Heart right ventricle (tissue), 16 donors: Measurements from ENCODE around the gene B3GALT5. TPM values are rescaled to one million over a fixed set of nuclear protein-coding genes. Genes with fewer than 3 reads are reported as not detected.
A peak's percentile ranks its signal among the peaks of the same experiment; 100 is the strongest.

Experiments
- ATAC-seq, 8 donors: fragments of 200-7000 bp; cut with Tn5 transposase; one replicate each; pipeline ENCODE4 v1.9.1; 2020; ENCODE audit warnings: mild to moderate bottlenecking in 8 of 8, moderate library complexity in 8 of 8, moderate number of reproducible peaks in 1 of 8
- DNase-seq, 2 donors: peaks; one replicate each; pipeline ENCODE4 v3.0.0-alpha.2; 2020
- H3K27ac ChIP-seq, 10 donors: fragments of 200-600 bp; sonication (generic) in 2 of 10; one replicate each; pipeline versions ENCODE4 v1.5.0 to v1.8.0; 2020 to 2022; ENCODE audit warnings: mild to moderate bottlenecking in 3 of 10
- H3K27me3 ChIP-seq, 7 donors: fragments of 200-600 bp; one replicate each; pipeline ENCODE4 v1.8.0; 2021 to 2022; ENCODE audit warnings: mild to moderate bottlenecking in 2 of 7
- H3K36me3 ChIP-seq, 9 donors: fragments of 200-600 bp; sonication (generic) in 1 of 9; one replicate each; pipeline versions ENCODE4 v1.5.0 to v1.8.0; 2020 to 2022; ENCODE audit warnings: mild to moderate bottlenecking in 2 of 9
- H3K4me1 ChIP-seq, 9 donors: fragments of 200-600 bp; sonication (generic) in 1 of 9; one replicate each; pipeline versions ENCODE4 v1.5.0 to v1.8.0; 2020 to 2022; ENCODE audit warnings: mild to moderate bottlenecking in 4 of 9
- H3K4me3 ChIP-seq, 10 donors: fragments of 200-600 bp; sonication (generic) in 2 of 10; one replicate each; pipeline versions ENCODE4 v1.5.0 to v1.8.0; 2020 to 2022; ENCODE audit warnings: mild to moderate bottlenecking in 7 of 10, moderate library complexity in 2 of 10
- H3K9me3 ChIP-seq, 11 donors: fragments of 200-600 bp in 10 of 11; sonication (generic) in 2 of 11; one replicate each; pipeline versions ENCODE4 v1.5.0 to v1.8.0; 2013 to 2022; ENCODE audit warnings: mild to moderate bottlenecking in 2 of 11, control low read depth in 1 of 11, moderate library complexity in 1 of 11
- CTCF ChIP-seq, 9 donors: fragments of 200-600 bp; sonication (generic) in 2 of 9; IDR thresholded peaks; one replicate each; pipeline versions ENCODE4 v1.5.0 to v1.8.0; 2021 to 2022; ENCODE audit warnings: antibody characterized with exemption in 9 of 9, mild to moderate bottlenecking in 5 of 9, moderate library complexity in 1 of 9
- WGBS, 2 donors: extraction: QIAGEN DNeasy Blood & Tissue Kit; methylation state at CpG; one replicate each; pipeline ENCODE4 v1.1.7; 2013; ENCODE audit warnings: inconsistent platforms in 1 of 2; 5-methylcytosine and 5-hydroxymethylcytosine counted together
- intact Hi-C, 10 donors: fragments of 100-400 bp; cut with DNase I; formaldehyde crosslinking; loops; one replicate each; pipeline versions ENCODE4 v1.11.1 to v1.14.2; 2022
- polyA plus RNA-seq, 2 donors: library from polyadenylated mRNA; stranded (reverse); fragments of 200-250 nt; gene quantifications; one replicate each; pipeline ENCODE4 v1.2.3, GENCODE V29; 2013
- total RNA-seq, 10 donors: library from RNA; stranded (reverse); fragmentation: NEBNext Ultra II Directional in 3 of 10; extraction: Animal tissue kit (Norgen Biotek cat#: 25700) in 3 of 10; gene quantifications; one replicate each; pipeline versions ENCODE4 v1.2.1 to v1.2.4, GENCODE V29; 2021 to 2023
- donor health status: Arrhythmogenic right ventricular cardiomyopathy.
- donor health status: ischemic (EF 13 %, LVEDD 7.1; RV severe dilation, severe dysfunction).
- donor health status: healthy with polysubstance abuse.
- donor health status: DM: no; HTN: yes; CAD: no.
- donor health status: DM: no; HTN: no; CAD: no.
- donor health status: ischemic (EF 25% LVEDD 6.9; RV normal size, moderate dysfunction).
- donor health status: ischemic (EF 25% LVEDD 5.7; RV mildly dilated, moderate dysfunction).
- donor health status: healthy.
- donor health status: DM: yes; HTN: yes; CAD: no.
- donor health status: Ischemic cardiomyopathy.
- donor health status: ischemic (EF 35%, LVEDD 5.7; RV mildly dilated, moderate dysfunction).
- donor health status: nonischemic (EF 11% LVEDD 7.7; RV severe dilation, severe dysfunction).
- donor health status: DM: yes; HTN: yes; CAD: no.
- donor health status: PGD.
- donor health status: ischemic (EF 29% LVEDD 5.4; RV normal size, mild dysfunction).
- donor health status: nonischemic (EF 23%, LVEDD 6.1; RV moderate dilation, normal function).

Gene B3GALT5
- total and polyA plus RNA-seq, 12 donors: under 0.01 to 0.81 (median 0.15) TPM; not detected in 1

GRCh38 chr21:39673163-39673562 is 60.4 kb downstream of the B3GALT5 start:
- ATAC-seq: no peak
- DNase-seq: no peak
- Histone ChIP-seq H3K9me3 (no peaks in the 10 kb centered on the region), H3K4me3 (no peak overlapping the region), H3K4me1 (peaks cover 0 to 19% (median 9%) of the 10 kb centered on the region in 9 donors), H3K36me3 (no peaks in the 10 kb centered on the region), H3K27me3 (no peaks in the 10 kb centered on the region), H3K27ac (no peak overlapping the region)
- no peak for TF ChIP-seq CTCF (IDR thresholded peaks at IDR 0.05)
- intact Hi-C loops: no loop called here
- WGBS, 2 donors: 89 to 90% methylated on average over 9 of the region's 9 CpGs

- H3K4me3 ChIP-seq: no peak overlapping the region
- no peak for ATAC-seq
Measured at GRCh38 chr21:39673736-39674135, 61.0 kb downstream of the B3GALT5 start.

GRCh38 chr21:39674801-39675200 is 62.1 kb downstream of the B3GALT5 start:
- intact Hi-C loops: no loop called here
- Histone ChIP-seq H3K27me3 (no peaks in the 10 kb centered on the region), H3K27ac (no peak overlapping the region), H3K36me3 (no peaks in the 10 kb centered on the region), H3K9me3 (peaks cover 0 to 6% (median 0%) of the 10 kb centered on the region in 11 donors), H3K4me3 (no peak overlapping the region), H3K4me1 (peaks cover 0 to 19% (median 9%) of the 10 kb centered on the region in 9 donors)
- ATAC-seq (no peak), DNase-seq (no peak)
- no peak for TF ChIP-seq CTCF (IDR thresholded peaks at IDR 0.05)
- WGBS, 2 donors: 76 to 80% methylated on average over 10 of the region's 10 CpGs

More at GRCh38 chr21:39673736-39674135, 61.0 kb downstream of the B3GALT5 start:
- WGBS, 2 donors: 74 to 81% methylated on average over 11 of the region's 11 CpGs
- intact Hi-C loops: no loop called here
- no peaks in the 10 kb centered on the region for H3K27me3 ChIP-seq
- H3K9me3 ChIP-seq: peaks cover 0 to 4% (median 0%) of the 10 kb centered on the region in 11 donors
- H3K36me3 ChIP-seq: no peaks in the 10 kb centered on the region
- DNase-seq: no peak
- no peak for TF ChIP-seq CTCF (IDR thresholded peaks at IDR 0.05)
- no peak overlapping the region for H3K27ac ChIP-seq
- H3K4me1 ChIP-seq: peaks cover 0 to 19% (median 9%) of the 10 kb centered on the region in 9 donors

GRCh38 chr21:39675590-39675989 is 62.9 kb downstream of the B3GALT5 start:
- no peak for TF ChIP-seq CTCF (IDR thresholded peaks at IDR 0.05)
- Histone ChIP-seq H3K4me1 (peaks cover 0 to 19% (median 9%) of the 10 kb centered on the region in 9 donors), H3K4me3 (no peak overlapping the region), H3K27me3 (no peaks in the 10 kb centered on the region), H3K27ac (peak overlapping the region in 8 of 10 donors; percentile 35 to 80 (median 54)), H3K36me3 (no peaks in the 10 kb centered on the region), H3K9me3 (peaks cover 0 to 6% (median 0%) of the 10 kb centered on the region in 11 donors)
- ATAC-seq (peak in 3 of 8 donors; percentile 4 to 53 (median 36)), DNase-seq (no peak)
- WGBS, 2 donors: 77 to 82% methylated on average over 12 of the region's 12 CpGs
- intact Hi-C loops: no loop called here
